SH-SY5Y (cell line): ENCODE measurements around the gene GRAMD2A.

Experiments used
- GATA2 ChIP-seq: IDR thresholded peaks from 2 replicates; pipeline ENCODE4 v1.6.1; 2011; ENCODE audit warnings: mild to moderate bottlenecking, low read depth, low read length
- GATA3 ChIP-seq: IDR thresholded peaks from 2 replicates; pipeline ENCODE4 v1.6.1; 2011; ENCODE audit warnings: low read depth, mild to moderate bottlenecking, low read length, moderate library complexity

- TF ChIP-seq GATA3 = no peak
- no peak for TF ChIP-seq GATA2
These were observed 13.3 kb downstream of the GRAMD2A start for GRCh38 chr15:72184165-72184811.
